ENCODE results near the gene UTP11.

Gene UTP11

DNA sequence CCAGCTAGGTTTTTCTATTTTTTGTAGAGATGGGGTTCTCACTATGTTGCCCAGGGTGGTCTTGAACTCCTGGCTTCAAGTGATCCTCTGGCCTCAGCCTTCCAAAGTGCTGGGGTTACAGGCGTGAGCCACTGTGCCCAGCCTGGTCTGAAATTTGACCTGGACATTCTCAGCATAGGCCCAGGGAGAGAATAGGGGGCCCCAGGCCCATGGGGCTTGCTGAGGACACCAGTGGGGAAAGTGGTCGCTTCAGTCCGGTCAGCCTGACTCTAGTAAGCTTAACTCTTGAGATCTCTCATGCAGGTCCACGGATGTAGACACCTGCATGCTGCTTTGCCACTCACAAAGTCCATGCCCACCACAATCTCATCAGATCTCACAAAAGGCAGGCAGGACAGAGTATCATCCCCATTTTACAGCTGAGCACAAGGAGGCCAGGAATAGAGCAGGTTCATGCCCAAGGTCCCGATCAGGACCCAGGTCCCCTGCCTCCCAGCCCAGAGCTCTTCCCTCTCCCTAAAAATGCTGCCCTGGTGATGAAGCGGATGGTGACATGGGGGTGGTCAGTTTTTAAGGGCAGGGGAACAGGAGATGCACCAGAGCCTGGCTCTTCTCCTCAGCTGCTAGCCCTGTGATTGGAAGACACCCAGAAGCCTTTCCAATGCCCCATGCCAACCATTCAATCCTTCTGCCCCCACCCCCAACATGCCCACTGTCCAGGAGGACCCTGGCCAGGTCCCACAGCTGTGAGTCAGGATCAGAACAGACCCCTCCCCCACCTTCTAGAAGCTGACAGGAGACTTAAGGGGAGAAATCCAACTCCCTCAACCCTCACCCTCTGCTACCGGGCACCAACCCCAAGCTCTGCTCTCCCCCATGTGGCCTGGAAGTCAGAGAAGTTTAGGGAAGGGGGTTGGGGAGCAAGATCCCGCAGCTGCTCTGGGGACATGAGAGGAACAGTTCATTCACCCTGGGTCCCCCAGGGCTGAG is 9.0 kb upstream of the UTP11 start:
- no peak for DNase-seq

GRCh38 chr1:38004284-38005108 is 8.0 kb upstream of the UTP11 start:
- DNase-seq = peak; percentile 7

DNA sequence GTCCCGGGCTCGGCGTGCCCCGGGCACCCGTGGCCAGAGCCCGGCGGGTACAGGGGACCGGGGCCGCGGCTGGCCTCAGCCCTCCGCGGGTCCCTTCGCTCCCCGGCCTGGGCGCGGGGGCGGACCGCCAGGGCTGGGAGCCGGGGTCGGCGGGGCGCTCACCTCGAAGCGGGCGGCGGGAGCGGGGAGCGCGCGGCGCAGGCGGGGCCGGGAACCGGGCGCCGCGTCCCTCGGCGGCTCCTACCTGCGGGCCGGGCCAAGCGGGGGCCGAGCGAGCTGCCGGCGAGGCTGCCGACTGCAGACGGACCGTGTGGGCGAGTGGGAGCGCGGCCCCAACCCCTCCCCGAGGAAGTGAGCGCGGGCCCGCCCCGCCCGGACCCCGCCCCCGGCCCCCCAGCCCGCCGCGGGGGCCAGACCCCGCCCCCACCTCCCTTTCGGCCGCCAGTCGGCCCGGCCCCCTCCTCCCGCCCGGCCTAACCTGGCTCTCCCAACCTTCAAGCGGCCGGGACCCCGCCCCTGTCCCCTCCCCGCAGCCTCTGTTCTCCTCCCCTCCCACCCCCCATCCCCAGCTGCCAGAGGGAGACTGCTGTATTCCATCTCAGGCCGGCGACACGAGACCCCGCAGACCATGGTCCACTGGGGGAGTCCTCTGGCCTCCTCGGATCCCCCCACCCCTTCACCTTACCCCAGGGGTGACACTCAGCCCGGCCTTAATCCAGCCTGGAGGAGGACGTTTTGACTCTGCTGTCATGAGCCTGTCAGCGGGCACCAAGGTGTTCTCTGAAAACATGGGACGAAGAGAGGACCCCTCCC is 7.1 kb upstream of the UTP11 start, which contains the start of gene FHL3:
FHL3 (minus strand) TSS at position 320 of the 813 bp plus-strand sequence. CDS start 6,102 bp downstream, outside the sequence.
- peak; percentile 14 for DNase-seq

DNA sequence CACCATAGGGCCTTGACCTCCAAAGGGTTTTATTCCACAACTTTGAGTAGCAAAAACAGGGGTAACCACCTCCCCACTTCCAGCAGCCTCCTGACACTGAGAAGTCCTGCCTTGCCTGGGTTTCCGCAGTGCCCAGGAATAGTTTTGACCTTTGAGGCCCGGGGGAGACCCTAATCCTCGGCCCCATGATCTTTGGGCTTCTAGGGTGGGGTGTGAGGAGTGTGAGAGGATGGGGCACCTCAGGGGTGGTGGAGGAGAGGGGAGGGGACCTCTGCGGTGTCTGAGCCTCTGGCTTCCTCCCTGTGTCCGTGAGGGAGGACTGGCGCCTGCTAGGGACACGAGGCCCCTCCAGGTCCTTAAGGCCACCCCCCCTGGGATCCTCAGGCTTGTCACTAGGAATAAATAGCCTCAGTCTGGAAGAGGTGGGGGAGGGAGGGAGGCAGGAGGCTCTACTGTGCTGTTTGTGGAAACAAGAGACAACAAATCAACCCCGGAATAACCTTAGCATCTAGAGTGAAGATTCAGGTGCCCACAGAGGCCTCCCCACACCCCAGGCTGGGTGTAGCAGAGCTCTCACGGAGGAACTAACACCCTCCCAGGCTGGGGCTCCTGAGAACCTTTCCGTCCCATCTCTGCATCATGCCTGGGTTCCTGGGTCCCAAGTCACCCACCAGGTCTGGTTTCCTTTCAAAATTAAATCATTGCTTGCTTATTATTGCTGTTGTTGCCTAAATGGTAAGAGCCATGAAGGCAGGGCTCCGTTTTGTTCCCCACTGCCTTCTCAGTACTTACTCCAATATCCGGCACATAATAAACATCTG is 6.3 kb upstream of the UTP11 start:
- no peak for DNase-seq

DNA sequence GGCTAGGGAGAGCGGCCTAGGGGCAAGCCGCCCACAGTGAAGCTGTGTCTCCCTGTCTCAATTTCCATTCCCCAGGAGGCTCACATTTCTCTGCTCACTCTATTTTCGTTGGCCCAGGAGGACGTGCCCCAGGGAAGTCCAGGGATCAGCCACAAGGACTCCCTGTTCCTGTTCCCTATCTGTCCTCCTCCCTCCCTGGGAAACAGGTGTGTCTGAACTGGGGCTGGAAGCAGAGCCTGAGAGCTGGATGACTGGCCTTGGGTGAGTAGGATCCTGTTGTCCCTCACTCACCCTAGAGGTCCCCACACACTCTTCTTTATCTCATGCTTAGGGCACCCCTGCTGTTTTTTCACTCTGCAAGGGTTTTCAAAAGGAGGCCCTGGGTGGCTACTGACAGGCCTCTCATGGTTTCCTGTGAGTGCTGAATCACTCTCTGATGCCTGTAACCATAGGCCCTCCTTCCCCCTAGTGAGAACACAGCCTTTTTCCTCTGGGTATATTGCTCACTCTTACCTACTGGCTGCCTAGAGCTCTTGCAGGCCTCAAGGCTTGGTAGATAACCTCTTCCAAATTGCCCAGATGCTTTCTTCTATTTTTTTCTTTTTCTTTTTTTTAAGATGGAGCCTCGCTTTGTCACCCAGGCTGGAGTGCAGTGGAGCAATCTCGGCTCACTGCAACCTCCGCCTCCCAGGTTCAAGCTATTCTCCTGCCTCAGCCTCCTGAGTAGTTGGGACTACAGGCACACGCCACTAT is 3.3 kb upstream of the UTP11 start:
- DNase-seq = no peak

DNA sequence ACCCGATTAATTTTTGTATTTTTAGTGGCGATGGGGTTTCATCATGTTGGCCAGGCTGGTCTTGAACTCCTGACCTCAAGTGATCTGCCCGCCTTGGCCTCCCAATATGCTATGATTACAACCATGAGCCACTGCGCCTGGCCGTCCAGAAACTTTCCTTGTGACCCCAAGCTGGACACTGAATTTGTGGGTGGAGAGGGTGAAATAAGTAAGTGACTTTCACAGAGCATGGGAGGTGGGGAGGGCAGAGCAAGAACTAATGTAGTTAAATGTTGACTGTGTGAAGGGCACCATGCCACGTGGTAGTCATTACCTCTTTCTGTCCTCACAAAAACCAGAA is 2.7 kb upstream of the UTP11 start:
- DNase-seq = no peak

- DNase-seq = no peak
Measured at GRCh38 chr1:38013227-38013622, 691 bp downstream of the UTP11 start.

DNA sequence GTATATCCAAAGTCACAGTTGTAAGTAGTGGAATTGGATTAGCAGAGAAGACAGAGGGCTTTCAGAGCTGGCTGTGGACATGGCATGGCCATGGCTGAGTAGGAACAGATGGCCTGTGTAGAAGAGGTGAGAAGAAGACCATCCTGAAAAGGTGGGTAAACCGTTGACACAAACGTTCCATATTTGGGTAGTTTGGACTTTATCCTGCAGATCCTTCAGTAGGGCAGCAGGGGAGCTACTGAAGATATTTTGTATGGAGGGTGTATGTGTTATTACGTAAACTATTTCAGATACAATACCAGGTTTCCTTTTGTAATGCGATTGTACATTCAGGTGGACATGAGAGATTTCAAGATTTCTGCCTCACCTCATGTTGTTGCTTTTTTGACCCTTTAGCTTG is 1.6 kb downstream of the UTP11 start:
- no peak for DNase-seq

GRCh38 chr1:38014724-38015424 is 2.3 kb downstream of the UTP11 start:
- no peak for DNase-seq

- no peak for DNase-seq
Measured at GRCh38 chr1:38015978-38016725, 3.6 kb downstream of the UTP11 start.

- no peak for DNase-seq
Measured at GRCh38 chr1:38018864-38019343, 6.4 kb downstream of the UTP11 start.

- DNase-seq = no peak
Measured at GRCh38 chr1:38020396-38020795, 7.9 kb downstream of the UTP11 start.

GRCh38 chr1:38021969-38022368 is 9.4 kb downstream of the UTP11 start:
- no peak for DNase-seq

DNA sequence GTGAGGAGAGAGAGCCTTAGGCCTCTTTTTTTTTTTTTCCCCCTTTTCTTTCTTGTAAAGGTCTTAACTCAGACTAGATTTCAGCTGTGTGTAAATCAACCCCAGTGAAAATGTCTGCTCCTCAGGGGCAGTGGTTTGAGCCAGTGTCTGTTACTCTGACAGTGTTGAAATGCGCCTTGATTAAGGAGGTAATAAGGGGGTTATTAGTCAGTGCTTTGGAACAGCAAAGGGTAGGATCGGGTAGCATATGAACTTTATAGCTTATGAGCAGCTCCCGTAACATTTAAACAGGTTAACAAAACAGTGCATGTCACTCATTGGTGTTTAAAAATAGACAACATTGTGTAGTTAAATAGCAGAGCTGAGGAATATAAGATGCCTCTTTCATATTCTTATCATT is 10.3 kb downstream of the UTP11 start:
- no peak for DNase-seq

DNA sequence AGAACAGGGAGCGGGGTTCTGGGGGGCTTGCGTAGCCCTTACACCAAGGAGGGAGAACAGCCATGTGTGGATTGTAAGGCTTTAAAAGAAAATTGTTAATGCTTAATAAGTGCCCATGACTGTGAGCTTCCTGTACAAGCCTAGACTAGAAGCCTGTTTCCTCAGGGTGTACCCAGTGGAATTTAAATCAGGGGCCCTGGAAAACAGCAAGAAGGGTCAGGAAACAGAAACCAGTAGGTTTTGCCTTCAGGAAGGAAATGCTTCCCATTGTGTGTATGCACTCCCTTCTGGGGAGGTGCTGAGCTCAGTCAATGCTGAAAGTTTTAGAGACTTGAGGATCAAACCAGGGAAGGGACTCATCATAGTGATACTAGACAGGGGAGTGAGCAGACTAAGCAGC is 12.7 kb downstream of the UTP11 start:
- DNase-seq = no peak

DNA sequence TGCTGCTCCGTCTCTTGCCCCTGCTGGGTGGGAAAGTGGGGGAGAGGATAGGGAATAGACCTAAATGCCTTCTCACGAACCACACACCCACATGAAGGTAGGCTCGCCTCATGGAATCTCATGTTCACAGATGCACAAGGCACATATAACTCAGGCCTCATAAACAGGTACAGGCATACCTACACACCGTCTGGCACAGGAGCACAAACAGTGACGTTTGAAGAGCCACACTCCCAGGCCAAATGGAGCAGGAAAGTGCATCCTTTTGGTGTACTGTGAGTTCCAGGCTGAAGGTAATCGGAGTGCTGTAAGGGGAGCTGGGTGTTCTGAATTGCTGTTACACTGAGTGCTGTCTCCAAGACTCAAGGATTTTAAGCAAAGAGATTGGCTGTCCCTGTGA is 13.1 kb downstream of the UTP11 start:
- DNase-seq = no peak

DNA sequence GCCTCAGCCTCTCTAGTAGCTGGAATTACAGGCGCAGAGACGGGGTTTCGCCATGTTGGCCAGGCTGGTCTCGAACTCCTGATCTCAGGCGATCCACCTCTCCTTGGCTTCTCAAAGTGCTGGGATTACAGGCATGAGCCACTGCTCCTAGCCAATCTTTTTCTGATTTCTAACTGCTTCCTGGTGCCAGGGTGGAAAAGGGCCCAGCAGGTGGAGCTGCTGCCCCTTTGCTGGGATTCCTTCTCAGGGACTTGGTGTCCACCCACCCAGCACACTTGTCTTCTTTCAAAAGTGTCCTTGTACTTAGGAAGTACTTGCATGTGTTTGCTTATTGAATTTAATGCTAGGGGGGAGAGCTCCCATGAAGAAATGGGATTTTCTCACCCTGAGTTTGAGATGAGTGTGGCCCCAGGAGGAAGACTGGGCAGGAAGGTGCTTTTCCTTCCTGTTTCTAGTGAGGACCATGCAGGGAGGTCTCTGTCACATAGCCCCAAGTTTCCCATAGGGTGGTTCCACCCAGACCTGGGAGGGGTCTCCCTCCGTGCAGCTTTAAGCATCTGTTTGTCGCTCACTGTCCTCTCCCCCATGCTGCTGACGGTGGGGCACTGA is 14.2 kb downstream of the UTP11 start:
- peak; percentile 26 for DNase-seq

GRCh38 chr1:38027201-38028104 is 14.9 kb downstream of the UTP11 start:
- no peak for DNase-seq

Measured in T1000 (cell line).